ENCODE results near the gene VENTX. TPM values are rescaled to one million over a fixed set of nuclear protein-coding genes. Genes with fewer than 3 reads are reported as not detected.

VENTX gene
- polyA plus RNA-seq, 1 experiment: not detected

GRCh38 chr10:133202778-133203651, 34.6 kb upstream of the VENTX start:
- no peak for DNase-seq (ENCODE audit: low read depth)
- no peak overlapping the region for H3K4me3 ChIP-seq (ENCODE audit: low read depth, low read length)
- no peaks in the 10 kb centered on the region for H3K27me3 ChIP-seq (ENCODE audit: control insufficient read depth, insufficient read depth, low read length)
- TF ChIP-seq, protein P1, sequence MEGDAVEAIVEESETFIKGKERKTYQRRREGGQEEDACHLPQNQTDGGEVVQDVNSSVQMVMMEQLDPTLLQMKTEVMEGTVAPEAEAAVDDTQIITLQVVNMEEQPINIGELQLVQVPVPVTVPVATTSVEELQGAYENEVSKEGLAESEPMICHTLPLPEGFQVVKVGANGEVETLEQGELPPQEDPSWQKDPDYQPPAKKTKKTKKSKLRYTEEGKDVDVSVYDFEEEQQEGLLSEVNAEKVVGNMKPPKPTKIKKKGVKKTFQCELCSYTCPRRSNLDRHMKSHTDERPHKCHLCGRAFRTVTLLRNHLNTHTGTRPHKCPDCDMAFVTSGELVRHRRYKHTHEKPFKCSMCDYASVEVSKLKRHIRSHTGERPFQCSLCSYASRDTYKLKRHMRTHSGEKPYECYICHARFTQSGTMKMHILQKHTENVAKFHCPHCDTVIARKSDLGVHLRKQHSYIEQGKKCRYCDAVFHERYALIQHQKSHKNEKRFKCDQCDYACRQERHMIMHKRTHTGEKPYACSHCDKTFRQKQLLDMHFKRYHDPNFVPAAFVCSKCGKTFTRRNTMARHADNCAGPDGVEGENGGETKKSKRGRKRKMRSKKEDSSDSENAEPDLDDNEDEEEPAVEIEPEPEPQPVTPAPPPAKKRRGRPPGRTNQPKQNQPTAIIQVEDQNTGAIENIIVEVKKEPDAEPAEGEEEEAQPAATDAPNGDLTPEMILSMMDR (IDR thresholded peaks at IDR 0.05; ENCODE audit: insufficient read depth, low read depth, low read length): no peak
- H3K36me3 ChIP-seq (ENCODE audit: control insufficient read depth, insufficient read depth, low read length): no peaks in the 10 kb centered on the region
- ChIA-PET CTCF (no interaction called here), POLR2A (no interaction called here)

DNA sequence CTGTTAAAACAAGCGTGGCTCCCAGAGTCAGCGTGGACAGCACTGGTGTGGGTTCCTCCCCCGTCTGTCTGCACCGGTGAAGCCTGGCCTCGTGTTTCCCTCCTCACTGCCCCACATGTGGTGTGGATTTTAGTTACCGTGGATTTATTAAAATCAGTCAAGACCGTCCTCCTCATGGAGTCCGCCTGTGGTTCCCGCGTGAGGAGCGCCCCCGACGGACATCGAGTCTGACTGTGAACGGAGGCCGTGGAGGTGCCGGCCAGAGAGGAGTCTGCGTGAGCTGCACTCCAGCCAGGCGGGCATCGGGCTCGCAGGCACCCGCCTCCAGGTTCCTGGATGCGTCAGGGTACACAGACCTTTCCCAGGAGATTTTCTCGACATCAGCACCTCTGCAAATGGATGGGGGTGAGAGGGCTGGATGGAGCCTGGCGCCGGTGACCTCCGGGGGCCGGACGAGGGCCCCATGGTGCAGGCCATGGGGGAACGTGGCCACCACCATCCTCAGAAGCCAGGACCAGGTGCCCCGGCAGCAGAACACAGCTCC, 33.9 kb upstream of the VENTX start:
- CTCF ChIA-PET: no interaction called here
- Histone ChIP-seq H3K27me3 (ENCODE audit: control insufficient read depth, insufficient read depth, low read length) (no peaks in the 10 kb centered on the region), H3K36me3 (ENCODE audit: control insufficient read depth, insufficient read depth, low read length) (no peaks in the 10 kb centered on the region), H3K4me3 (ENCODE audit: low read depth, low read length) (no peak overlapping the region)
- TF ChIP-seq, protein P1 (IDR thresholded peaks at IDR 0.05; ENCODE audit: insufficient read depth, low read depth, low read length): no peak
- no peak for DNase-seq (ENCODE audit: low read depth)
- POLR2A ChIA-PET: no interaction called here

DNA sequence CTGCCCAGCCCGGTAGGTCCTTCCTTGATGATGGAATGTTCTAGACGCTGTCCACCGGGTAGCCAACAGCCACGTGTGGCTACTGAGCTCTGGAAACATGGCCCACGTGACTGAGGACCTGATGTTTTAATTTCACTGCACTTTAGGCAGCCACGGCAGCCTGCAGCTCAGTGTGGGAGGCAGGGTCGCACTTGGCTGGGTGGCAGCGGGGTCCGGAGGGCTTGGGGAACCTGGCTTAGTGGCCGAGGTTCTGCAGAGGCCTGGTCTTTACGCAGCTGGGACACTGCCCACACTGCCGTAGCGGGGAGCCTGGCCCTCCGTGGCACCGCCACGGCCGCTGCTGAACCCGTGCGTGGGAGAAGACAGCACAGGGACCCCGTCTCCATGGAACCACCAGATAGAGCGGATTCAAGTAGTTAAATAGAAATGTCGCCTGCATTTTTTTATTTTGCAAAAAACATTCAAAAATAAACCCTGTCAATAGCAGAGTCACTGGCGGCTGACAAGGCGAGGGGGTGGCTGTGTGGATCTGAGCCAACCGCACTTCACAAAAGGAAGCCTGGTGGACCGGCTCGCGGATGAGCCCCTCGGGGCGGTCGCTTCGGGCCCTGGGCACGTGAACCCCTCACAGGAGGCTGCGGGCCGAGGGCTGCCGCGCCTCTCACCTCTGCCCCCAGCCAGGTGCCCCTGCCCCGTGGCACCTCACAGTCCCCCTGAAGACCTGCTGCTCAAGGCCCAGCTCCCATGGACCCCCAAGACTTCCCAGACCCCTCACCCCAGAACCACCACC, 33.2 kb upstream of the VENTX start:
- Histone ChIP-seq H3K4me3 (ENCODE audit: low read depth, low read length) (no peak overlapping the region), H3K27me3 (ENCODE audit: control insufficient read depth, insufficient read depth, low read length) (no peaks in the 10 kb centered on the region), H3K36me3 (ENCODE audit: control insufficient read depth, insufficient read depth, low read length) (no peaks in the 10 kb centered on the region)
- CTCF ChIA-PET: no interaction called here
- no peak for DNase-seq (ENCODE audit: low read depth)
- POLR2A ChIA-PET: no interaction called here
- TF ChIP-seq, protein P1 (IDR thresholded peaks at IDR 0.05; ENCODE audit: insufficient read depth, low read depth, low read length): no peak

GRCh38 chr10:133205146-133205545, 32.5 kb upstream of the VENTX start:
- TF ChIP-seq, protein P1 (IDR thresholded peaks at IDR 0.05; ENCODE audit: insufficient read depth, low read depth, low read length): no peak
- CTCF ChIA-PET: no interaction called here
- no peak for DNase-seq (ENCODE audit: low read depth)
- POLR2A ChIA-PET: no interaction called here
- H3K36me3 ChIP-seq (ENCODE audit: control insufficient read depth, insufficient read depth, low read length): no peaks in the 10 kb centered on the region
- H3K4me3 ChIP-seq (ENCODE audit: low read depth, low read length): no peak overlapping the region
- no peaks in the 10 kb centered on the region for H3K27me3 ChIP-seq (ENCODE audit: control insufficient read depth, insufficient read depth, low read length)
